Memory B cell (primary cell): ENCODE measurements around the gene ST3GAL3.

Source experiments
- ATAC-seq: fragments of 150-1000 bp; cut with Tn5 transposase; 2 replicates; pipeline ENCODE4 v1.10.0; 2021; ENCODE audit warnings: low read depth, mild to moderate bottlenecking, moderate library complexity
- DNase-seq, 2 donors: peaks; one replicate each; pipeline ENCODE4 v3.0.0; 2022; ENCODE audit warnings: low spot score in 2 of 2
- H3K27ac Mint-ChIP-seq: one replicate; pipeline ENCODE4 v1.8.0; 2022; ENCODE audit warnings: mild to moderate bottlenecking, moderate library complexity, mixed read lengths
- H3K27me3 Mint-ChIP-seq: one replicate; pipeline ENCODE4 v1.8.0; 2022; ENCODE audit warnings: mixed read lengths
- H3K36me3 Mint-ChIP-seq: one replicate; pipeline ENCODE4 v1.8.0; 2022; ENCODE audit warnings: mild to moderate bottlenecking, mixed read lengths
- H3K4me1 Mint-ChIP-seq: one replicate; pipeline ENCODE4 v1.8.0; 2022; ENCODE audit warnings: mixed read lengths
- H3K4me3 Mint-ChIP-seq: one replicate; pipeline ENCODE4 v1.8.0; 2022; ENCODE audit warnings: mild to moderate bottlenecking, moderate library complexity, mixed read lengths
- H3K9me3 Mint-ChIP-seq: one replicate; pipeline ENCODE4 v1.8.0; 2022; ENCODE audit warnings: mixed read lengths

The ST3GAL3 gene

GRCh38 chr1:43925846-43926245 is 218.5 kb downstream of the ST3GAL3 start:
- DNase-seq (no peak), ATAC-seq (no peak)
- no peaks in the 10 kb centered on the region for H3K9me3 Mint-ChIP-seq
- H3K4me1 Mint-ChIP-seq: no peaks in the 10 kb centered on the region
- H3K4me3 Mint-ChIP-seq: no peak overlapping the region
- no peaks in the 10 kb centered on the region for H3K27me3 Mint-ChIP-seq
- no peak overlapping the region for H3K27ac Mint-ChIP-seq
- peaks cover 12% of the 10 kb centered on the region for H3K36me3 Mint-ChIP-seq

- peak; percentile 32 for ATAC-seq
- Mint-ChIP-seq H3K4me3 (no peak overlapping the region), H3K9me3 (no peaks in the 10 kb centered on the region), H3K4me1 (peaks cover 11% of the 10 kb centered on the region), H3K36me3 (peaks cover 10% of the 10 kb centered on the region), H3K27ac (no peak overlapping the region), H3K27me3 (peaks cover 13% of the 10 kb centered on the region)
- DNase-seq: no peak
Measured at GRCh38 chr1:43930168-43930948, 223.0 kb downstream of the ST3GAL3 start.

- H3K27ac Mint-ChIP-seq: no peak overlapping the region
- peaks cover 11% of the 10 kb centered on the region for H3K4me1 Mint-ChIP-seq
- H3K36me3 Mint-ChIP-seq: peaks cover 5% of the 10 kb centered on the region
- no peak overlapping the region for H3K4me3 Mint-ChIP-seq
- H3K27me3 Mint-ChIP-seq: peaks cover 16% of the 10 kb centered on the region
- H3K9me3 Mint-ChIP-seq: no peaks in the 10 kb centered on the region
- DNase-seq (no peak), ATAC-seq (no peak)
Measured at GRCh38 chr1:43930949-43931275, 223.6 kb downstream of the ST3GAL3 start.

GRCh38 chr1:43931711-43932660 is 224.7 kb downstream of the ST3GAL3 start:
- no peaks in the 10 kb centered on the region for H3K9me3 Mint-ChIP-seq
- H3K4me1 Mint-ChIP-seq: peaks cover 11% of the 10 kb centered on the region
- DNase-seq (no peak), ATAC-seq (no peak)
- H3K27me3 Mint-ChIP-seq: peaks cover 16% of the 10 kb centered on the region
- no peak overlapping the region for H3K4me3 Mint-ChIP-seq
- H3K36me3 Mint-ChIP-seq: peaks cover 3% of the 10 kb centered on the region
- H3K27ac Mint-ChIP-seq: no peak overlapping the region

GRCh38 chr1:43932786-43933385 is 225.6 kb downstream of the ST3GAL3 start:
- Mint-ChIP-seq H3K27me3 (peaks cover 16% of the 10 kb centered on the region), H3K27ac (no peak overlapping the region), H3K9me3 (no peaks in the 10 kb centered on the region), H3K4me3 (no peak overlapping the region), H3K36me3 (peaks cover 3% of the 10 kb centered on the region), H3K4me1 (peaks cover 11% of the 10 kb centered on the region)
- ATAC-seq (no peak), DNase-seq (no peak)

- H3K4me1 Mint-ChIP-seq: peaks cover 11% of the 10 kb centered on the region
- ATAC-seq (no peak), DNase-seq (no peak)
- H3K9me3 Mint-ChIP-seq: no peaks in the 10 kb centered on the region
- peaks cover 16% of the 10 kb centered on the region for H3K27me3 Mint-ChIP-seq
- peaks cover 3% of the 10 kb centered on the region for H3K36me3 Mint-ChIP-seq
- H3K4me3 Mint-ChIP-seq: peak within 1 kb of the TSS; percentile 4
- no peak within 1 kb of the TSS for H3K27ac Mint-ChIP-seq
Measured at GRCh38 chr1:43933386-43934100, 226.2 kb downstream of the ST3GAL3 start, which contains the start of gene ARTN. Gene ARTN (plus strand): TSS chr1:43933801. CDS start chr1:43935657, 1,856 bp downstream.

GRCh38 chr1:43934101-43934985 is 227.0 kb downstream of the ST3GAL3 start:
- Mint-ChIP-seq H3K4me1 (peaks cover 11% of the 10 kb centered on the region), H3K27ac (no peak overlapping the region), H3K4me3 (peak overlapping the region; percentile 4), H3K9me3 (no peaks in the 10 kb centered on the region), H3K27me3 (peaks cover 16% of the 10 kb centered on the region), H3K36me3 (peaks cover 3% of the 10 kb centered on the region)
- DNase-seq (peak; percentile 42 to 65), ATAC-seq (peak; percentile 74)

GRCh38 chr1:43934986-43935324 is 227.6 kb downstream of the ST3GAL3 start:
- ATAC-seq: no peak
- H3K27ac Mint-ChIP-seq: no peak overlapping the region
- peaks cover 15% of the 10 kb centered on the region for H3K4me1 Mint-ChIP-seq
- DNase-seq: no peak
- peaks cover 16% of the 10 kb centered on the region for H3K27me3 Mint-ChIP-seq
- no peak overlapping the region for H3K4me3 Mint-ChIP-seq
- H3K9me3 Mint-ChIP-seq: no peaks in the 10 kb centered on the region
- H3K36me3 Mint-ChIP-seq: peaks cover 7% of the 10 kb centered on the region

- Mint-ChIP-seq H3K4me3 (no peak overlapping the region), H3K36me3 (peaks cover 10% of the 10 kb centered on the region), H3K27me3 (peaks cover 16% of the 10 kb centered on the region), H3K9me3 (no peaks in the 10 kb centered on the region), H3K27ac (no peak overlapping the region), H3K4me1 (peaks cover 15% of the 10 kb centered on the region)
- DNase-seq: no peak
- ATAC-seq: no peak
Measured at GRCh38 chr1:43935711-43936427, 228.5 kb downstream of the ST3GAL3 start.

GRCh38 chr1:43936431-43937151 is 229.3 kb downstream of the ST3GAL3 start:
- Mint-ChIP-seq H3K27me3 (peaks cover 16% of the 10 kb centered on the region), H3K4me1 (peaks cover 15% of the 10 kb centered on the region), H3K27ac (no peak overlapping the region), H3K4me3 (peak overlapping the region; percentile 61), H3K36me3 (peaks cover 10% of the 10 kb centered on the region), H3K9me3 (no peaks in the 10 kb centered on the region)
- DNase-seq (no peak), ATAC-seq (peak; percentile 39)

- H3K27me3 Mint-ChIP-seq: peaks cover 16% of the 10 kb centered on the region
Measured at GRCh38 chr1:43937179-43937865, 230.0 kb downstream of the ST3GAL3 start.

More at GRCh38 chr1:43937179-43937865, 230.0 kb downstream of the ST3GAL3 start:
- Mint-ChIP-seq H3K9me3 (no peaks in the 10 kb centered on the region), H3K4me1 (peaks cover 15% of the 10 kb centered on the region), H3K4me3 (no peak overlapping the region), H3K27ac (no peak overlapping the region), H3K36me3 (peaks cover 12% of the 10 kb centered on the region)
- DNase-seq: no peak
- ATAC-seq: no peak
